HG02885 (cell line): ENCODE data around the gene AK8.

Source experiments
- ATAC-seq: cut with Tn5 transposase; IDR thresholded peaks from one replicate; pipeline ENCODE4 v1.9.1; 2021; ENCODE audit warnings: mild to moderate bottlenecking; ENCODE audit not compliant: unreplicated experiment, poor library complexity

AK8 gene

GRCh38 chr9:132752877-132753592 lies 125.0 kb downstream of the AK8 start:
- no peak for ATAC-seq

GRCh38 chr9:132750668-132751067 lies 127.4 kb downstream of the AK8 start:
- ATAC-seq = no peak

DNA sequence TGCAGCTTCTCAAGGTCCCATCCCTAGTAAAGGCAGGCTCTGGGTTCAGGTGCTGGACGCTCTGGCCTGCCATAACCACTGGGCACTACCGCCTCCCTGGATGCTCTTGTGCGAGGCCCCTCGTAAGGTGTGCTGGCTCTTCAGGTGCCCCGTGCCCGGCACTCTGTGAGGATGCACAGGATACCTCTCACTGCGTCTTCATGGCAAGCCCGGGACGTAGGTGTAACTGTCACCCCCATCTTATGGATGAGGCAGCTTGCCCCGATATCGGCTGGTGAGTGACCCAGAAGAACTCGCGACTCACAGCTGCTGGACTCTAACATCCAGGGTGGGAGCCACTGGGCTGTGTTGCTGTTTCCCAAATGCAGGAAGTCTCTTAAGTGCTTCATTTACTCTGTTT lies 128.8 kb downstream of the AK8 start:
- no peak for ATAC-seq

DNA sequence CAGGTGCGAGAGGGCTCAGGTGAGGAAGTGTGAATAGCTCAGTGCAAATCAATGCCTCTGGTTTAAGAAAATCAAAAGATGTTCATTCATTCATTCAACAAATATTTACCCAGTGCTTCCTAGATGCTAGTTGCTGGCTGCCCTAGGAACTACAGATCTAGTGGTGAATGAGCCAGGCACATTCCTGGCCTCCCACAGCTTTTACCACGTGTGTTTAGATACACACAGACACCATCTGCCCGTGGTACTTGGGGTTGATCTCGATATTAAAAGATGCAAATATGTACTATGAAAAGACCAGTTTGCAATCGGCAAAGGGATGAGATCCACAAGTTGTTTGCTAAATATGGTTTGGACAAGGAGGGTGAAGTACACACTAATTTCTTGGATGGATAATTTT lies 129.6 kb downstream of the AK8 start:
- ATAC-seq = no peak

GRCh38 chr9:132745756-132746709 lies 132.1 kb downstream of the AK8 start:
- no peak for ATAC-seq

- ATAC-seq = no peak
These were observed 133.0 kb downstream of the AK8 start for GRCh38 chr9:132744881-132745755.

GRCh38 chr9:132743931-132744479 lies 134.1 kb downstream of the AK8 start:
- no peak for ATAC-seq

GRCh38 chr9:132742821-132743311 lies 135.2 kb downstream of the AK8 start:
- ATAC-seq = no peak

- ATAC-seq = no peak
These were observed 137.4 kb downstream of the AK8 start for GRCh38 chr9:132740526-132741309.

DNA sequence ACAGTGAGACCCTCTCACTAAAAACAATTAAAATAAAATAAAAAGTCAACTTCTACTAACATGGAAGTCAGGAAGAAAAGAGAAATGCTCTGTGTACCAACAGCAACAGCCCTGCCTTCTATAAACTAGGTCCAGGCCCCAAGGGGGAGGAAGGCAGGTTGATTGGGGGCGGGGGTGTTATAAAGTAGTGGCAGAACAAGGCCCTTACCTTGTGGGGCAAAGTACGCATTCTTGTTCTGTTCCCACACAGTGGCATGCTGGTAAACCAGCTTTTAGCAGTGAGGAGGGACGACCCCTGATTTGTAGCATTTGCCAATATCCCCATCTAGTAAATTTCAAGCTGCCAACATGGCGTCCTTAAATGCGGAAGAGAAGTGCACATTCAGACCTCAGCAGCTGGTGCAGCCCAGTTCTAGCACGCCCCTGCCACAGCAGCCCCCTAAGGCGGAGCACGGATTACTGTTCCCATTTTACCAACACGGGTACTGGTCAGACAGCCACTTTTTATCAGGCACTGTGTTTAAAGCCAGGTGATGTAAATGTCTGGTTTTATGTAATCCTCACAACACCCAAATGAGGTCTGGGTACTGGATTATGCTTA lies 138.3 kb downstream of the AK8 start:
- ATAC-seq = no peak

DNA sequence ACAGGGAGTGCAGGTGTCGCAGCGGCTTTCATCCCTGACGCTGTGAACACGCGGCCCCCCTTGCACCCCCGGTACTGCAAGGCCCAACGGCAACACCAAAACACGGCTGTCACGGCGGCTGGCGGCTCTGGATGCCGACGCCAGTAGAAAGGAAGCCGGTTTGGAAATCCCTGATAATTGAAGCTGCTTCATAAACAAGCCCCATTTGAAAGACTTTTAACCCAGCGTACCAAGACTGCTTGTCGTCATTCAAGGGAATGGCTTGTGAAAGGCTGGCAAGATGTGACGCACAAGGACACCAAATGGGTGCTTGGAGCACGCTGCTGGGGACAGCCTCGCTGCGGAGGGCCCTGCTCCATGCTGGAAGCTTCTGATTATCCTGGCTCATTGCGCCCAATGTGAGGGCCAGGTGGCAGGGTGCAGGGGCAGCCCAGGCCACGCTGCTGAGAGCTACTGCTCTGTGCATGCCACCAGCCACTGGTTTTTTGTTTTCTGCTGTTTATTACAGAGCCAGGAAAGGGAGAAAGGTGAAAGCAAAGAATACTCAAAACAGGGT lies 144.7 kb downstream of the AK8 start:
- ATAC-seq = no peak

DNA sequence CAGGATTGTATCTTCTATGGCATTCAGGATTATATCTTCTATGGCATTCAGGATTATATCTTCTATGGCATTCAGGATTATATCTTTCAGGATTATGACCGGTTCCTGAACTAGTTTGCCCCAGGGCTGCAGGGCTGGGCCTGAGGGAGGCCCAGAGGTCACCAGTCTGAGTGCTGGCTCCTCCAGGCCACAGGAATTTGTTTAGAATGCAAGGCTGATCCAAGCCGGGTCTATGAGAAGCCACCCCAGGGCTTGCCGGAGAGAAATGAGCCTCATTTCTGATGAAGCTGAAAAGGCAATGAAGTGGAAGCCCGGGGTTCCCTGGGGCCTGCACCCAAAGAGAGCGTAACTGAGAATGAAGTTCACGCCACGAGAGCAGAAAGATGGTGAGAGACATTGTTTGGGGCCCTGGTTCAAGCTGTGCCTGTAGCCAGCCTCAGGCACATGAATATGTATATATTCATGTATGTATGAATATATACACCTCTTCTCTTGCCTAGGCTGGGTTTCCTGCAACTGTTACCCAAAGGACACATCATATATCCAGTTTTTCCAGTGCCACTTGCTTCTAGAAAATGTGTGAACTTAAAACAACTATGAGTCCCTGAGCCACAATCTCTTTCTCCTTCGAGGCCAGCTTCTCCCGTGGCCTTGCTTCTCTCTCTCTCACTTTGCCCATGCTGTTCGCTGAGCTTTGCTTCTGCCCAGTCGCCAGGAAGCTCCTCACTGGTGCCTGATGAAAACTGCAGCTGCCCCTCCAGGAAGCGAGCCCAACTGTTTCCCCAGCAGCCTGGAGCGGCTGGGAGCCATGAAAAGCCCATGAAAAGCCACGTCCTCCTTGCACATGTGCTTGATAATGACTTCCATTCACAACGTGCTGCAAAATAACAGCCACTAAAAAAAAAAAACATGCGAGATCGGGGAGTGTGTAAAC lies 145.5 kb downstream of the AK8 start:
- no peak for ATAC-seq

DNA sequence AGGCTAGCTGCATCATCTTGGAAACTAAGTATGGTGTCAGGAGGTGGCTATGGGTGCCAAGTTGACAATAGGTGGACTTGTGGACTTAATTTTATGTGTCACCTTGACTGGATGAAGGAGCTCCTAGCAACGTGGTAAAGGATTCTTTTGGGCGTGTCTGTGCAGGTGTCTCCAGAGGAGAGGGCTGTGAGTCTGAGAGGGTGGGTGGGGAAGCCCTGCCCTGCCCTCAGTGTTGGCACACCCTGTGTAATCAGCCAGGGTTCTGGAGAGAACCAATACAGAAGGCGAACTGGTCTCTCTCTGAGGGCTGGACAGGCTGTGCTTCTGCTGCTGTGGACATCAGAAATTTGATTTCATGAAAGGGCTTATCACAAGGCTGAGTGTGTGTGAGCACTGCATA lies 146.9 kb downstream of the AK8 start:
- ATAC-seq = no peak

GRCh38 chr9:132730054-132731033 lies 147.7 kb downstream of the AK8 start:
- no peak for ATAC-seq

DNA sequence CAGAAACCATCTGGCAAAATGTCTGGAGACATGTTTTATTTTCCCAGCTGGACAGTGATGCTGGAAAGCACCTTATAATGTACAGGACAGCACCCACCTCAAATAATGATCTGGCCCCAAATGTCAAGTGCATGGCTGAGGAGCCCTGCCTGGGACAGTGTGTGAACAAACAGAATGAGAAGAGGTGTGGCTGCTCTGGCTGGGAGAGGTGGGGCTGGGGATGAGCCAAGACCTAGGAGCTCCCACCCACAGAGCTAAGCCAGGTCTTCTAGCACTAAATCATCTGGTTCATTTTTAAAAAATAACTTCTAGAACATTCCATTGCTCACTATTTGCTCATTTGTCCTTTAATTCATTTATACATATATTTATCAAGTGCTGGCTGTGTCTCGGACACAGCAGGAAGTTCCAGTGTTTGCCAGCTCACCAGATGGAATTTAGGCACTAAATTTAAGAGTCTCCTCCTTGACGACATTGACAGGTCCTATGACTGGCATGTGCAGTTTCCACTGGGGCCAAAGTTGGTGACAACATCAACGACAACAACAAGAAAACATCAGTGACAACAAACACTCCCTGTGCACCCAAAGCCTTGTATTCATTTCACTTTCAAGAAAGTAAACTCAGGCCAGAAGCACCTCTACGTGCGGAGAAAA lies 148.7 kb downstream of the AK8 start:
- ATAC-seq = no peak

DNA sequence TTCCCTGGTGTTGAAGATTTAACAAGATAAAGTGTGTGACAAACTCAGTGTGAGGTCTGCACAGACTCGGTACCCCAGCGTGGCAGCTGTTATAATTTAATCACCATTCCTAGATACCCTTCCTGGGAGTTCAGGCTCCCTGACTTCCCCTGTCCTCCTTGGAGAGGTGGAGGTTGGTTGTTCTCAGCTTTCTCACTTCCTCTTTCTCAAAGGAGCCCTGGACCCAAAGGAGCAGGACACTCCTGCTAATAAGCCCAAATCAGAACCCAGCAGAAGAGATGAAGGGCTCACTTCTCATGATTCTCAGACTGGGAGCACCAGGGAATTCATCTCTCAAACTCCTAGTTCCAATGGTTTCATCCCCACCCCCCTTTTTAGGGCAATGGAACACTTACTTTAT lies 149.6 kb downstream of the AK8 start:
- no peak for ATAC-seq
